GM21576 (cell line): ENCODE results near the gene ISOC1.

Experiments used
- ATAC-seq: cut with Tn5 transposase; IDR thresholded peaks from one replicate; pipeline ENCODE4 v1.9.1; 2021; ENCODE audit warnings: mild to moderate bottlenecking, moderate library complexity; ENCODE audit not compliant: unreplicated experiment

The ISOC1 gene

GRCh38 chr5:129094087-129094923, at the start of gene ISOC1:
TSS of gene ISOC1 (plus strand) at chr5:129094749. CDS start at chr5:129094767, 18 bp downstream.
- ATAC-seq: peak; percentile 84

- ATAC-seq: no peak
Measured at GRCh38 chr5:129046151-129046550, 48.4 kb upstream of the ISOC1 start.

GRCh38 chr5:129048509-129048908, 46.0 kb upstream of the ISOC1 start:
- ATAC-seq: no peak

- ATAC-seq: no peak
Measured at GRCh38 chr5:129049126-129049799, 45.3 kb upstream of the ISOC1 start.

GRCh38 chr5:129051283-129051682, 43.3 kb upstream of the ISOC1 start:
- ATAC-seq: no peak

GRCh38 chr5:129053438-129053837, 41.1 kb upstream of the ISOC1 start:
- no peak for ATAC-seq

GRCh38 chr5:129057329-129057728, 37.2 kb upstream of the ISOC1 start:
- ATAC-seq: no peak

- no peak for ATAC-seq
Measured at GRCh38 chr5:129061849-129062248, 32.7 kb upstream of the ISOC1 start.

GRCh38 chr5:129063483-129064113, 31.0 kb upstream of the ISOC1 start:
- no peak for ATAC-seq

- no peak for ATAC-seq
Measured at GRCh38 chr5:129065721-129066120, 28.8 kb upstream of the ISOC1 start.

- ATAC-seq: no peak
Measured at GRCh38 chr5:129067745-129068144, 26.8 kb upstream of the ISOC1 start.

GRCh38 chr5:129069292-129069691, 25.3 kb upstream of the ISOC1 start:
- peak; percentile 46 for ATAC-seq

- no peak for ATAC-seq
Measured at GRCh38 chr5:129073111-129073510, 21.4 kb upstream of the ISOC1 start.

- no peak for ATAC-seq
Measured at GRCh38 chr5:129074903-129075302, 19.6 kb upstream of the ISOC1 start.

- no peak for ATAC-seq
Measured at GRCh38 chr5:129077433-129078075, 17.0 kb upstream of the ISOC1 start.

GRCh38 chr5:129078247-129078646, 16.3 kb upstream of the ISOC1 start:
- ATAC-seq: no peak

- no peak for ATAC-seq
Measured at GRCh38 chr5:129078660-129079059, 15.9 kb upstream of the ISOC1 start.

- no peak for ATAC-seq
Measured at GRCh38 chr5:129079496-129079895, 15.1 kb upstream of the ISOC1 start.

GRCh38 chr5:129080766-129081165, 13.8 kb upstream of the ISOC1 start:
- ATAC-seq: no peak

GRCh38 chr5:129082225-129083136, 12.1 kb upstream of the ISOC1 start:
- no peak for ATAC-seq
